Parietal lobe (tissue), 2 donors: Measurements from ENCODE around the gene UGT3A2. TPM values are rescaled to one million over a fixed set of nuclear protein-coding genes. Genes with fewer than 3 reads are reported as not detected.

Source experiments
- small RNA-seq: library from RNA; depleted of rRNA; stranded (forward); fragments of <200 nt; gene quantifications from one replicate; pipeline ENCODE3, GENCODE V24; 2014; ENCODE audit warnings: low replicate concordance
- total RNA-seq: library from RNA; depleted of rRNA; stranded (reverse); fragments of >200 nt; gene quantifications from one replicate; pipeline ENCODE4 v1.2.3, GENCODE V29; 2014

The UGT3A2 gene, protein sequence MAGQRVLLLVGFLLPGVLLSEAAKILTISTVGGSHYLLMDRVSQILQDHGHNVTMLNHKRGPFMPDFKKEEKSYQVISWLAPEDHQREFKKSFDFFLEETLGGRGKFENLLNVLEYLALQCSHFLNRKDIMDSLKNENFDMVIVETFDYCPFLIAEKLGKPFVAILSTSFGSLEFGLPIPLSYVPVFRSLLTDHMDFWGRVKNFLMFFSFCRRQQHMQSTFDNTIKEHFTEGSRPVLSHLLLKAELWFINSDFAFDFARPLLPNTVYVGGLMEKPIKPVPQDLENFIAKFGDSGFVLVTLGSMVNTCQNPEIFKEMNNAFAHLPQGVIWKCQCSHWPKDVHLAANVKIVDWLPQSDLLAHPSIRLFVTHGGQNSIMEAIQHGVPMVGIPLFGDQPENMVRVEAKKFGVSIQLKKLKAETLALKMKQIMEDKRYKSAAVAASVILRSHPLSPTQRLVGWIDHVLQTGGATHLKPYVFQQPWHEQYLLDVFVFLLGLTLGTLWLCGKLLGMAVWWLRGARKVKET
- not detected for total RNA-seq

DNA sequence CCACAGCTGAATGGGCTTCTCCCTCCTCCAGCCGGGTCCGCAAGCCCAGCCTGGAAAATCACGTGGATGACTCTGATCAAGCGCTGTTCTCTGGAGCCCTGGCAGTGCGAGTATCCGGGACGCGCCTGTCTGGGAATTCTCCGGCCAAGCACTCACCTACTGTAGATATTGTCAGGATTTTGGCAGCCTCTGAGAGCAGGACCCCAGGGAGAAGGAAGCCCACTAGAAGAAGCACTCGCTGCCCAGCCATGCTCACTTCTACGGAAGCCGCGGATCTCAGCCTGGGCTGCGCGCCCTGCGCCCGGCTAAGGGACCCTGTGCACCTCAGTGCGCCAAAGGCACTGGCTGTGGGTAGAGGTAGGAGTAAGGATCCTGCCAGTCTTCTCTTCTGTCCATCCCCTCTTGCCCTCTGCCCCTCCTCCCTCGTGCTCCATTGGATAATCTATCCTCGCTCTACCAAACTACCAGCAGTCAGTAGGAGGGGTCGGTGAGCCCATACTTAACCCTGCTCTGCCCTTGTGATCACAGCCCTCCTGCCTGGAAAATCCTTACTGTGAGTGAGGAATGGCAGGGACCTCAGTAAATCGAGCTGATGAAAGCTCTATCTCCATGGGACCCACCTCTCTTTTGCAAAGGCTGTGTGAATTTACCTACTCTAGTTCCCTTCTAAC lies at the start of gene UGT3A2:
Gene UGT3A2, minus strand, starts transcription at position 343 of the 671 bp plus-strand sequence. Its CDS starts 93 bp downstream, at position 250.

DNA sequence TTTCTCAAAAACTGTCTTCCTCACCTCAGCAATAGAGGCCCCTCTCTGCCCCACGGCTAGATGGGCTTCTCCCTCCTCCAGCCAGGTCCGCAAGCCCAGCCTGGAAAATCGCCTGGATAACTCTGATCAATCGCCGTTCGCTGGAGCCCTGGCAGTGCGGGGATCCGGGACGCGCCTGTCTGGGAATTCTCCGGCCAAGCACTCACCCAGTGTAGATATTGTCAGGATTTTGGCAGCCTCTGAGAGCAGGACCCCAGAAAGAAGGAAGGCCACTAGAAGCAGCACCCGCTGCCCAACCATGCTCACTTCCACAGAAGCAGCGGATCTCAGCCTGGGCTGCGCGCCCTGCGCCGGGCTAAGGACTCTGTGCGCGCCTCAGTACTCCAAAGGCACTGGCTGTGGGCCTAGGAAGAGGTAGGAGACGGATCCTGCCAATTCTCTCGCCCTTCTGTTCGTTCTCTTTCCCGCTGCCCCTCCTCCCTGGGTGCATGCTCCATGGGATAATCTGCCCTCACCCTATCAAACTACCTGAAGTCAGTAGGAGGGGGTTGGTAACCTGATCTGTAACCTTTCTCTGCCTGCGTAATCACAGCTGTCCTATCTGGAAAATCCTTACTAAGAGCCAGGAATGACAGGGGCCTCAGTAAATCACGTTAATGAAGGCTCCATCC lies 75.6 kb downstream of the UGT3A2 start, which contains the start of gene UGT3A1:
Gene UGT3A1, minus strand, starts transcription at position 450 of the 671 bp plus-strand sequence. Its CDS starts 150 bp downstream, at position 300.

Small RNA genes within 50 kb of the gene (small RNA-seq; reads per million reads assigned to genes)
- gene AC016612.1: not detected

Other genes with a start within 250 kb of the UGT3A2 start
- 0.63 TPM for gene IL7R, start 210.0 kb downstream of the UGT3A2 start, total RNA-seq
- gene CAPSL, start 128.3 kb downstream of the UGT3A2 start, total RNA-seq: not detected
- gene UGT3A1, start 75.5 kb downstream of the UGT3A2 start, total RNA-seq: not detected
- 66.0 TPM for gene LMBRD2, start 85.0 kb upstream of the UGT3A2 start, total RNA-seq
- 21.0 TPM for gene SKP2, start 85.2 kb upstream of the UGT3A2 start, total RNA-seq
- gene NADK2, start 175.0 kb upstream of the UGT3A2 start, total RNA-seq: 57.0 TPM
- 3.8 TPM for gene RANBP3L, start 235.0 kb upstream of the UGT3A2 start, total RNA-seq